ENCODE results near the gene BAK1.

Gene BAK1

GRCh38 chr6:33610067-33610466, 30.0 kb upstream of the BAK1 start:
- H3K4me3 ChIP-seq (ENCODE audit: low read length), result peak overlapping the region; percentile 25; the same call in 1 of the 2 replicates

DNA sequence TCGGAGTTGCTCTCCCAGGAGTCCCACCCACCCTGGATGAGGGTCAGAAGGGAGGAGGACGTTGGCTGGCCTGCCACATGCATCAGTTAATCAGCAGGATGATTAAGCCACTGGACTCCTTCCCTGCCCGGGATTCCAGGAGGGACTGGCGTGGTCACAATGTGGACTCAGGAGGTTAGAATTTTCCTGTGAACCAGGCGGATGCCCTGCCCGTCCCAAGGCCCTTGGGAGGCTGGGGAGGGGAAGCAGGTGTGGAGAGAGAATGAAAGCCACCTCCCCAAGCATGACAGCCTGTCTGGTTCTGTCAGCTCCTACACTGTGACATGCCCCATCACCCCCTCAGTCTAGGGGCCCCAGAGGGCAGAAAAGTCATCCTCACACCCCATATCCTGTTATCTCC, 29.5 kb upstream of the BAK1 start:
- H3K27me3 ChIP-seq (ENCODE audit: control insufficient read depth, low read length), result no peaks in the 10 kb centered on the region
- no peaks in the 10 kb centered on the region for H4K20me1 ChIP-seq (ENCODE audit: control insufficient read depth, insufficient read depth, low read depth, low read length)
- peak overlapping the region; percentile 57 for H3K4me2 ChIP-seq (ENCODE audit: low read length)
- no peaks in the 10 kb centered on the region for H3K36me3 ChIP-seq (ENCODE audit: control insufficient read depth, low read length)
- TF ChIP-seq EZH2phosphoT487 (IDR thresholded peaks at IDR 0.05; ENCODE audit: borderline replicate concordance, low read length), result no peak
- TF ChIP-seq, protein P1, sequence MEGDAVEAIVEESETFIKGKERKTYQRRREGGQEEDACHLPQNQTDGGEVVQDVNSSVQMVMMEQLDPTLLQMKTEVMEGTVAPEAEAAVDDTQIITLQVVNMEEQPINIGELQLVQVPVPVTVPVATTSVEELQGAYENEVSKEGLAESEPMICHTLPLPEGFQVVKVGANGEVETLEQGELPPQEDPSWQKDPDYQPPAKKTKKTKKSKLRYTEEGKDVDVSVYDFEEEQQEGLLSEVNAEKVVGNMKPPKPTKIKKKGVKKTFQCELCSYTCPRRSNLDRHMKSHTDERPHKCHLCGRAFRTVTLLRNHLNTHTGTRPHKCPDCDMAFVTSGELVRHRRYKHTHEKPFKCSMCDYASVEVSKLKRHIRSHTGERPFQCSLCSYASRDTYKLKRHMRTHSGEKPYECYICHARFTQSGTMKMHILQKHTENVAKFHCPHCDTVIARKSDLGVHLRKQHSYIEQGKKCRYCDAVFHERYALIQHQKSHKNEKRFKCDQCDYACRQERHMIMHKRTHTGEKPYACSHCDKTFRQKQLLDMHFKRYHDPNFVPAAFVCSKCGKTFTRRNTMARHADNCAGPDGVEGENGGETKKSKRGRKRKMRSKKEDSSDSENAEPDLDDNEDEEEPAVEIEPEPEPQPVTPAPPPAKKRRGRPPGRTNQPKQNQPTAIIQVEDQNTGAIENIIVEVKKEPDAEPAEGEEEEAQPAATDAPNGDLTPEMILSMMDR (IDR thresholded peaks at IDR 0.05; ENCODE audit: low read depth, low read length, poor library complexity, severe bottlenecking), result no peak
- H3K9me3 ChIP-seq (ENCODE audit: control insufficient read depth, insufficient read depth, low read length), result no peaks in the 10 kb centered on the region
- peaks cover 44% of the 10 kb centered on the region for H3K4me1 ChIP-seq (ENCODE audit: control insufficient read depth, low read length)
- no peaks in the 10 kb centered on the region for H3F3A ChIP-seq (ENCODE audit: control insufficient read depth, insufficient read depth)
- no peaks in the 10 kb centered on the region for H3K9me2 ChIP-seq (replicated peaks; ENCODE audit: control insufficient read depth, low read length)
- H3K79me2 ChIP-seq (ENCODE audit: control insufficient read depth, low read length), result no peaks in the 10 kb centered on the region
- H3K4me3 ChIP-seq (ENCODE audit: low read length), result peak overlapping the region; percentile 25; the same call in 1 of the 2 replicates
- H3K27ac ChIP-seq (ENCODE audit: low read depth, low read length), result no peak overlapping the region

More at GRCh38 chr6:33610067-33610466, 30.0 kb upstream of the BAK1 start:
- peak overlapping the region; percentile 57 for H3K4me2 ChIP-seq (ENCODE audit: low read length)
- H3K4me1 ChIP-seq (ENCODE audit: control insufficient read depth, low read length), result peaks cover 44% of the 10 kb centered on the region
- H3K79me2 ChIP-seq (ENCODE audit: control insufficient read depth, low read length), result no peaks in the 10 kb centered on the region
- no peaks in the 10 kb centered on the region for H3K9me3 ChIP-seq (ENCODE audit: control insufficient read depth, insufficient read depth, low read length)
- no peak overlapping the region for H3K27ac ChIP-seq (ENCODE audit: low read depth, low read length)
- no peaks in the 10 kb centered on the region for H4K20me1 ChIP-seq (ENCODE audit: control insufficient read depth, insufficient read depth, low read depth, low read length)
- no peaks in the 10 kb centered on the region for H3K36me3 ChIP-seq (ENCODE audit: control insufficient read depth, low read length)
- H3K9me2 ChIP-seq (replicated peaks; ENCODE audit: control insufficient read depth, low read length), result no peaks in the 10 kb centered on the region
- no peaks in the 10 kb centered on the region for H3K27me3 ChIP-seq (ENCODE audit: control insufficient read depth, low read length)
- no peak for TF ChIP-seq EZH2phosphoT487 (IDR thresholded peaks at IDR 0.05; ENCODE audit: borderline replicate concordance, low read length)
- TF ChIP-seq, protein P1 (IDR thresholded peaks at IDR 0.05; ENCODE audit: low read depth, low read length, poor library complexity, severe bottlenecking), result no peak
- no peaks in the 10 kb centered on the region for H3F3A ChIP-seq (ENCODE audit: control insufficient read depth, insufficient read depth)

DNA sequence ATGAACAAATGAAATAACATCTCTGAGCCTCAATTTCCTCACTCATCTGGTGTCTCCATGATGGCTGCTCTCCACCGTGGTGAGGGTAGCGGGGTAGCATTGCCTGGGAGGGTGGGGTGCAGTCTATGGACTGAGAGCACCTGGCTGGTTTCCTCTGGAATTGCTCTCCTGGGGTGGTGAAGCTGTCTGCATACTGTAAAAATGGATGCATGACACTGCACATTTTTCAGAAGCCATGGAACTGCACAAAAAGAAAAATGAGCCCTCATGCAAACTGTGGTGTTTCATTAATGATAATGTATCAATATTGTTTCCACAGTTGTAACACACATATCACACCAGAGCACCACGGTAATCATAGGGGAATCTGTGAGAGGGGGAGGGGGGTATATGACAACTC, 28.9 kb upstream of the BAK1 start:
- Histone ChIP-seq H3K27me3 (ENCODE audit: control insufficient read depth, low read length) (no peaks in the 10 kb centered on the region), H3K9me3 (ENCODE audit: control insufficient read depth, insufficient read depth, low read length) (no peaks in the 10 kb centered on the region), H3K4me3 (ENCODE audit: low read length) (no peak overlapping the region), H3F3A (ENCODE audit: control insufficient read depth, insufficient read depth) (no peaks in the 10 kb centered on the region), H3K79me2 (ENCODE audit: control insufficient read depth, low read length) (no peaks in the 10 kb centered on the region), H3K27ac (ENCODE audit: low read depth, low read length) (no peak overlapping the region), H3K4me2 (ENCODE audit: low read length) (peak overlapping the region; percentile 57; the same call in 1 of the 2 replicates), H3K36me3 (ENCODE audit: control insufficient read depth, low read length) (no peaks in the 10 kb centered on the region), H3K4me1 (ENCODE audit: control insufficient read depth, low read length) (peaks cover 44% of the 10 kb centered on the region), H4K20me1 (ENCODE audit: control insufficient read depth, insufficient read depth, low read depth, low read length) (no peaks in the 10 kb centered on the region), H3K9me2 (replicated peaks; ENCODE audit: control insufficient read depth, low read length) (no peaks in the 10 kb centered on the region)
- TF ChIP-seq EZH2phosphoT487 (IDR thresholded peaks at IDR 0.05; ENCODE audit: borderline replicate concordance, low read length), result no peak
- TF ChIP-seq, protein P1 (IDR thresholded peaks at IDR 0.05; ENCODE audit: low read depth, low read length, poor library complexity, severe bottlenecking), result no peak
